Neural cell (in vitro differentiated cells): ENCODE data around the gene SETSIP. TPM values are rescaled to one million over a fixed set of nuclear protein-coding genes. Genes with fewer than 3 reads are reported as not detected.

Experiments used
- H2AFZ ChIP-seq: fragments of 200-600, 300-800 bp; sonication (generic), shearing (Covaris generic); 2 replicates; pipeline ENCODE4 v1.6.0; 2014; ENCODE audit warnings: low read depth, mild to moderate bottlenecking, antibody characterized with exemption, low read length, moderate library complexity
- H3F3A ChIP-seq: fragments of 200-600 bp; shearing (Covaris generic); 2 replicates; pipeline ENCODE4 v1.6.1; 2016; ENCODE audit warnings: mild to moderate bottlenecking, moderate library complexity, mixed read lengths, antibody characterized with exemption, low read length; ENCODE audit not compliant: insufficient read depth, poor library complexity, severe bottlenecking
- H3K27ac ChIP-seq: fragments of 200-600, 300-800 bp; sonication (generic), shearing (Covaris generic); 2 replicates; pipeline ENCODE4 v1.5.1; 2014; ENCODE audit warnings: mild to moderate bottlenecking, low read length, moderate library complexity
- H3K27me3 ChIP-seq: fragments of 300-800, 200-600 bp; sonication (generic), shearing (Covaris generic); 2 replicates; pipeline ENCODE4 v1.6.0; 2014; ENCODE audit warnings: mild to moderate bottlenecking, low read depth, low read length, moderate library complexity; ENCODE audit not compliant: insufficient read depth
- H3K36me3 ChIP-seq: fragments of 300-800, 200-600 bp; sonication (generic), shearing (Covaris generic); 2 replicates; pipeline ENCODE4 v1.5.1; 2014; ENCODE audit warnings: mild to moderate bottlenecking, antibody characterized with exemption, low read length, moderate library complexity; ENCODE audit not compliant: insufficient read depth
- H3K4me2 ChIP-seq: fragments of 300-800, 200-600 bp; sonication (generic), shearing (Covaris generic); 2 replicates; pipeline ENCODE4 v1.6.0; 2014; ENCODE audit warnings: mild to moderate bottlenecking, low read length
- H3K4me3 ChIP-seq: fragments of 300-800, 200-600 bp; sonication (generic), shearing (Covaris generic); 2 replicates; pipeline ENCODE4 v1.5.1; 2014; ENCODE audit warnings: mild to moderate bottlenecking, low read length, moderate library complexity
- H3K79me2 ChIP-seq: fragments of 200-600 bp; shearing (Covaris generic); replicated peaks from 2 replicates; pipeline ENCODE4 v1.6.0; 2014; ENCODE audit warnings: mild to moderate bottlenecking, low read length, moderate library complexity; ENCODE audit not compliant: insufficient read depth
- H3K9ac ChIP-seq: fragments of 300-800, 200-600 bp; sonication (generic), shearing (Covaris generic); 2 replicates; pipeline ENCODE4 v1.6.1; 2016; ENCODE audit warnings: mild to moderate bottlenecking, low read length, mixed read lengths
- H3K9me2 ChIP-seq: fragments of 200-600 bp; shearing (Covaris generic); 2 replicates; pipeline ENCODE4 v1.6.1; 2016; ENCODE audit warnings: mild to moderate bottlenecking, low read length, mixed read lengths; ENCODE audit not compliant: insufficient read depth
- H3K9me3 ChIP-seq: fragments of 200-600, 300-800 bp; sonication (generic), shearing (Covaris generic); 2 replicates; pipeline ENCODE4 v1.6.1; 2016; ENCODE audit warnings: mild to moderate bottlenecking, mixed run types, low read length, moderate library complexity, mixed read lengths
- H4K20me1 ChIP-seq: fragments of 200-600 bp; shearing (Covaris generic); 2 replicates; pipeline ENCODE4 v1.6.1; 2016; ENCODE audit warnings: mild to moderate bottlenecking, mixed run types; ENCODE audit not compliant: insufficient read depth
- EP300 ChIP-seq: fragments of 450-650 bp; conservative IDR thresholded peaks from 2 replicates; pipeline ENCODE4 v1.6.1; 2014; ENCODE audit warnings: antibody characterized with exemption, mild to moderate bottlenecking, moderate library complexity; ENCODE audit not compliant: poor library complexity, severe bottlenecking
- EZH2 ChIP-seq: fragments of 200-600, 300-800 bp; shearing (Covaris generic), sonication (generic); IDR thresholded peaks from 2 replicates; pipeline ENCODE4 v1.6.1; 2014; ENCODE audit warnings: antibody characterized with exemption, low read length, borderline replicate concordance, mild to moderate bottlenecking; ENCODE audit not compliant: insufficient read depth, poor library complexity, severe bottlenecking
- MXI1 ChIP-seq: fragments of 450-650 bp; conservative IDR thresholded peaks from 2 replicates; pipeline ENCODE4 v1.6.1; 2014; ENCODE audit warnings: antibody characterized with exemption, mild to moderate bottlenecking; ENCODE audit not compliant: poor library complexity, severe bottlenecking
- POLR2AphosphoS5 ChIP-seq: IDR thresholded peaks from 2 replicates; pipeline ENCODE4 v1.6.1; 2012
- RAD21 ChIP-seq: fragments of 450-650 bp; conservative IDR thresholded peaks from 2 replicates; pipeline ENCODE4 v1.6.1; 2014; ENCODE audit warnings: antibody characterized with exemption, mild to moderate bottlenecking, moderate library complexity
- SMC3 ChIP-seq: fragments of 450-650 bp; conservative IDR thresholded peaks from 2 replicates; pipeline ENCODE4 v1.6.1; 2014; ENCODE audit warnings: antibody characterized with exemption, mild to moderate bottlenecking, moderate library complexity; ENCODE audit not compliant: poor library complexity
- TAF1 ChIP-seq: IDR thresholded peaks from 2 replicates; pipeline ENCODE4 v1.6.1; 2012; ENCODE audit warnings: low read depth
- polyA plus RNA-seq: library from polyadenylated mRNA; depleted of rRNA; stranded (reverse); fragments of >200 nt; gene quantifications from 2 replicates; pipeline ENCODE4 v1.2.3, GENCODE V29; 2014
- TF ChIP-seq, protein P1 (sequence below): IDR thresholded peaks from 2 replicates; pipeline ENCODE4 v1.6.1; 2012; ENCODE audit warnings: borderline replicate concordance
- TF ChIP-seq, protein P2 (sequence below): fragments of 450-650 bp; IDR thresholded peaks from 2 replicates; pipeline ENCODE4 v1.5.1; 2014; ENCODE audit warnings: antibody characterized with exemption, mild to moderate bottlenecking, moderate library complexity; ENCODE audit not compliant: poor library complexity, severe bottlenecking

The SETSIP gene
- polyA plus RNA-seq, 1 donor from 2014 or later = not detected

DNA sequence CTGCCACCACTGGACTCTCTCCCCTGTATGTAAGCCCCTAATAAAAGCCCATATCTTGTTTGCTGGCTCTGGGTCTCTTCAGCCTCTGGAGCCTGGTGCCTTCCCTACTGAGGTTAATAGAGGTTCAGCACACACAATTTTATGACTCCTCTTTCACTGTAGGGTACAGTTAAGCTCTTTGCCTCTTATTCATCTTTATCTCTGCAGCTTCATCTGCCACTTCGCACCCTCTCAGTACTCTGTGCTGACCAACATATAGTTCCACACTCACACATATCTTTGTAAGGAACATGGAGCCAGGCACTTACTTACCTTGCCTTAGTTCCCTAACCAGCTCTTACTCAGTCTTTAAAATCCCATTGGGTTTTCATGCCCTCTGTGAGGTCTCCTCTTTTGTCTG is 9.4 kb upstream of the SETSIP start:
- Histone ChIP-seq H3K9me3 (no peaks in the 10 kb centered on the region), H3K4me2 (no peak overlapping the region), H3K36me3 (no peaks in the 10 kb centered on the region), H2AFZ (no peak overlapping the region), H3K9me2 (no peaks in the 10 kb centered on the region), H3K79me2 (no peaks in the 10 kb centered on the region), H3K27ac (no peak overlapping the region), H4K20me1 (no peaks in the 10 kb centered on the region), H3K9ac (no peak overlapping the region), H3F3A (no peaks in the 10 kb centered on the region), H3K27me3 (no peaks in the 10 kb centered on the region), H3K4me3 (no peak overlapping the region)
- TF ChIP-seq, protein P1, sequence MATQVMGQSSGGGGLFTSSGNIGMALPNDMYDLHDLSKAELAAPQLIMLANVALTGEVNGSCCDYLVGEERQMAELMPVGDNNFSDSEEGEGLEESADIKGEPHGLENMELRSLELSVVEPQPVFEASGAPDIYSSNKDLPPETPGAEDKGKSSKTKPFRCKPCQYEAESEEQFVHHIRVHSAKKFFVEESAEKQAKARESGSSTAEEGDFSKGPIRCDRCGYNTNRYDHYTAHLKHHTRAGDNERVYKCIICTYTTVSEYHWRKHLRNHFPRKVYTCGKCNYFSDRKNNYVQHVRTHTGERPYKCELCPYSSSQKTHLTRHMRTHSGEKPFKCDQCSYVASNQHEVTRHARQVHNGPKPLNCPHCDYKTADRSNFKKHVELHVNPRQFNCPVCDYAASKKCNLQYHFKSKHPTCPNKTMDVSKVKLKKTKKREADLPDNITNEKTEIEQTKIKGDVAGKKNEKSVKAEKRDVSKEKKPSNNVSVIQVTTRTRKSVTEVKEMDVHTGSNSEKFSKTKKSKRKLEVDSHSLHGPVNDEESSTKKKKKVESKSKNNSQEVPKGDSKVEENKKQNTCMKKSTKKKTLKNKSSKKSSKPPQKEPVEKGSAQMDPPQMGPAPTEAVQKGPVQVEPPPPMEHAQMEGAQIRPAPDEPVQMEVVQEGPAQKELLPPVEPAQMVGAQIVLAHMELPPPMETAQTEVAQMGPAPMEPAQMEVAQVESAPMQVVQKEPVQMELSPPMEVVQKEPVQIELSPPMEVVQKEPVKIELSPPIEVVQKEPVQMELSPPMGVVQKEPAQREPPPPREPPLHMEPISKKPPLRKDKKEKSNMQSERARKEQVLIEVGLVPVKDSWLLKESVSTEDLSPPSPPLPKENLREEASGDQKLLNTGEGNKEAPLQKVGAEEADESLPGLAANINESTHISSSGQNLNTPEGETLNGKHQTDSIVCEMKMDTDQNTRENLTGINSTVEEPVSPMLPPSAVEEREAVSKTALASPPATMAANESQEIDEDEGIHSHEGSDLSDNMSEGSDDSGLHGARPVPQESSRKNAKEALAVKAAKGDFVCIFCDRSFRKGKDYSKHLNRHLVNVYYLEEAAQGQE = no peak
- TF ChIP-seq SMC3 (no peak), TAF1 (no peak), EZH2 (no peak), POLR2AphosphoS5 (no peak), EP300 (no peak), MXI1 (no peak), RAD21 (no peak)
- TF ChIP-seq, protein P2, sequence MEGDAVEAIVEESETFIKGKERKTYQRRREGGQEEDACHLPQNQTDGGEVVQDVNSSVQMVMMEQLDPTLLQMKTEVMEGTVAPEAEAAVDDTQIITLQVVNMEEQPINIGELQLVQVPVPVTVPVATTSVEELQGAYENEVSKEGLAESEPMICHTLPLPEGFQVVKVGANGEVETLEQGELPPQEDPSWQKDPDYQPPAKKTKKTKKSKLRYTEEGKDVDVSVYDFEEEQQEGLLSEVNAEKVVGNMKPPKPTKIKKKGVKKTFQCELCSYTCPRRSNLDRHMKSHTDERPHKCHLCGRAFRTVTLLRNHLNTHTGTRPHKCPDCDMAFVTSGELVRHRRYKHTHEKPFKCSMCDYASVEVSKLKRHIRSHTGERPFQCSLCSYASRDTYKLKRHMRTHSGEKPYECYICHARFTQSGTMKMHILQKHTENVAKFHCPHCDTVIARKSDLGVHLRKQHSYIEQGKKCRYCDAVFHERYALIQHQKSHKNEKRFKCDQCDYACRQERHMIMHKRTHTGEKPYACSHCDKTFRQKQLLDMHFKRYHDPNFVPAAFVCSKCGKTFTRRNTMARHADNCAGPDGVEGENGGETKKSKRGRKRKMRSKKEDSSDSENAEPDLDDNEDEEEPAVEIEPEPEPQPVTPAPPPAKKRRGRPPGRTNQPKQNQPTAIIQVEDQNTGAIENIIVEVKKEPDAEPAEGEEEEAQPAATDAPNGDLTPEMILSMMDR = no peak

DNA sequence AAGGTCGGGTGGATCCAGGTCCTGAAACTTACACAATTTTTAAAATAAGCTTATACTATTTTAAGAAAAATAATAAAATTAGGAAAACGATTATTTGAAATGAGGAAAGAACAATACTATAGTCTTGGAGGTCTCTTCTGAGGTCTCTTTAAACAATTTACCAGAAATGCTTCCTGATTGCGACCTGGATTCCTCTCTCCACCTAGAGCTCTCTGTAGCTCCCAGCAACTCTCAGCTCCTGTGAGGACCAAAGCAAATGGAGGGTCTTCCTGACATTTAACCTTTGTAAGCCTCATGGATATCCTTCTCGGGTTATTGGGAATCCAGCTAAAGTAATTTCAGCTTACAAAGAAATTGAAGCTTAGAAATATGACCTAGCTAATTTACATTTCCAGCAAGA is 5.8 kb upstream of the SETSIP start:
- H3K27ac ChIP-seq = no peak overlapping the region
- peak overlapping the region; percentile 69 for H3K9ac ChIP-seq
- no peaks in the 10 kb centered on the region for H3F3A ChIP-seq
- H3K27me3 ChIP-seq = no peaks in the 10 kb centered on the region
- no peaks in the 10 kb centered on the region for H3K79me2 ChIP-seq
- H3K9me2 ChIP-seq = no peaks in the 10 kb centered on the region
- H4K20me1 ChIP-seq = no peaks in the 10 kb centered on the region
- no peaks in the 10 kb centered on the region for H3K36me3 ChIP-seq
- peak overlapping the region; percentile 38 for H3K4me2 ChIP-seq
- TF ChIP-seq POLR2AphosphoS5 = no peak
- TF ChIP-seq, protein P2 = no peak
- H3K9me3 ChIP-seq = no peaks in the 10 kb centered on the region
- peak overlapping the region; percentile 91 for H3K4me3 ChIP-seq
- H2AFZ ChIP-seq = peak overlapping the region; percentile 65
